Measurements from ENCODE around the gene B4GALT1.

GRCh38 chr9:33187519-33188218 is 20.5 kb upstream of the B4GALT1 start:
- no peak for TF ChIP-seq CTCF (conservative IDR thresholded peaks at IDR 0.05 in 1 of 2, IDR thresholded peaks at IDR 0.05 in 1 of 2; ENCODE audit: low read depth in 1 of 2, low read length in 2 of 2)
- no peak for TF ChIP-seq EZH2 (IDR thresholded peaks at IDR 0.05; ENCODE audit: low read length, missing control alignments)
